ENCODE measurements around the gene OR2W3.

OR2W3 gene

DNA sequence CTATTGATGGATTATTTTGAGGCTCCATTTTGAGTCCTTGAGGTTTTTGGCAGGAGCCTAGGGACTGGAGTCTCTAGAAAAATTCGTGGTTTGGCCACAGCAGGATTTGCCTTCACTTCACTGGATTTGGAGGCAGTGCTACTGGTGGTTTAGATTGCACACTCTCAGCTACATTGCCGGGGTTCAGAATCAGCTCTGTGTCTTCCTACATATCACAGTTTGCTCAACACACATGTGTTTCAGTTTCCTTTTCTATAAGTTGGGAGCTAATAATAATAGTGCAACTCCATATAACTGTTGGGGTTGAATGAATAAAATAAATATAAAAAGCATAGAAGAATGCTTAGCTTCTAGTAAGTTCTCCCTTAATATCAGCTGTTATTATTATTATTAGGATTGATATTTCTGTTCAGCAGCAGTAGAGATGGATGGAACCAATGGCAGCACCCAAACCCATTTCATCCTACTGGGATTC lies at the start of gene OR2W3:
Gene OR2W3, plus strand, starts transcription at position 425 of the 475 bp plus-strand sequence. Its CDS starts 0 bp downstream, at position 425.
- no peak for DNase-seq

DNA sequence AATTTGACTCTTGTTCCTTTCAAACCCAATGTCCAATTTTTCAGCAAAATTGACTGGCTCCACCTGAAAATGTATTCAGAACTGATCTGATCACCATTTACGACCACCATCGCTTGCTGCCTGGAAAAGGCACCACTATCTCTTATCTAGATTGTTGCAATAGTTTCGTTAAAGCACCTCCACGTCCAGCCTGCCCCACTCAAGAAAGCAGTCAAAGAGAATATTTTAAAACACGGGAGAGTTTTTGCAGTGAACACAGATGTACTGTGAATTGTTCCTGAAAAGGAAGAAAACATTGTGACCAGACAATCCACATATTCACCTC lies 49.7 kb upstream of the OR2W3 start:
- no peak for DNase-seq

DNA sequence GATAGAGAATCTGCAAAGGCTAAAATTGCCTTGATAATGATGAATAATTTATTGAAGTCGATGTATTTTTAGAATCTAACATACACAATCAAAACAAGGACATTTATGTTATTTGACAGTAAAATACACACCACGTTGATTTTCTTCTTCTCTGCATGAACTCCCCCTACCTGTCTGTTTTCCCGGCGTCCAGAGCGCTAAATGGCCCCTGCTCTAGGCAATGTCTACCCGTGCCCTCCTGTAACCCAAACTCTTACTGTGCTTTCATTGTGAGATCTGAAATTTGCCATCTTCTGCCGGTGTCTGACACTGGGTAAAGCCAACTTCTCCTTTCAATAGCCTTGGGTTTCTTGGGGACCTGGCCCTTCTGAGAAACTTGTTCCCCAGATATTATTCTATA lies 47.0 kb upstream of the OR2W3 start:
- no peak for DNase-seq

DNA sequence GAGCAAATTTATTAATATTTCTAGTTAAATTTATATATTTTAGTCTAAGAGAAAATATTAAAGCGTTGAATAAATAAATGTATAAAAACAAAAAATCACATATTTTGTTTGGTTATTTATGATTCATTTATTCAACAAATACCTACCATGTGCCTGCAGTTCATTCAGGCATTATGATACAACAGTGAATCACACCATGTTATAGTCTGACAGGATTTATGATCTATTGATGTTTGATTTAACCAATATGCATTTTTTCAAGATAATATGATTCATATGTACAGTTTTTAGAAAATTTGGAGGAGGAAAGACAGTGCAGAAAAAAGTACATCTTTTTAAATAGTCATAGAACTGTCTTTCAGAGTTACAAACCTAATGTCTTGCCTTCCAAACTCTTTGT lies 45.8 kb upstream of the OR2W3 start:
- DNase-seq = no peak

DNA sequence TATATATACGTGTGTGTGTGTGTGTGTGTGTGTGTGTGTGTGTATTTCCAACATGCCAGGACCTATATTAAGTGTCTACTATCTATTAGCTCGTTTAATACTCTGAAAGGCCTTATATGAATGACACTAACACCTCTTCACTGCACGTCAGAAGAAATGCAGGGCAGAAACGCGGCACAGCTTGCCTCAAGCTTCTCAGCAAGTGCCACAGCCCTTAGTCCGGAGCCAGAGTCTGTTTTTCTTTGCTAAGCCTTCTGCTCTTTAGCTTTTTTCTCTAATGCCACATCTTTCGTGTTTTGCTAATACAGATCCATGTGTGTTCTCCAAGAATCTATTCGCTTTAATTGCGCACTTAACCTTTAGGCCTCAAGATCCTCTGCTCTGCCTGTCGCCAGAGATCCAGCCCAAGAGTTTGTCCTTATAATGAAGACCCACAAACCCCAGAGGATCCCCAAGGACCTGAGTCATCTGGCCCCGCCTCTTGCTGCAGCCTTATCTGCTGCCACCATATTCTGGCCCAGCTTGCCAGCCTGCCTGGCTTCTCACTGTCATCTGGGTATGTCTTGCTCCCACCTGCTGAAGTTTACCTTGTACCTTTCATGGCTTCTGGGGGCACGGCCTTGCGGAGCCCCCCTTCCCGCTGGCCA lies 40.4 kb upstream of the OR2W3 start:
- no peak for DNase-seq

DNA sequence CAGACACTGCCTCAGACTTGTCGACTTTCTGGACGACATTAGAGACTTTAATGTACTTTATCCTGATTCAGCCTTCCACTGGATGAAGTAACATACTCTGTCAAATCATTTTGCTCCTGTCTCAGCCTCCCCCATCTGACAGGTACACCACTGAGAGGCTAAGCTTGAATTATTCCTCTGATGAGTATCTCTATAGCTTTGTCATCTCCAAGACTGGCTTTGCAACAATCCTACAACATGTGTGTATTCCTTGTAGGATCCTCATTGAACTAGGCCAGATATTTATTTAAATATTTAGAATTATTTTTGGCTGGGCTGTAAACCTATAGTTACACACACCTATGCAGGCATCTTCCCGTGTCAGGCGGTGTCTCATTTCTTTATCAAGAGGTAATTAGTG lies 39.5 kb upstream of the OR2W3 start:
- no peak for DNase-seq

DNA sequence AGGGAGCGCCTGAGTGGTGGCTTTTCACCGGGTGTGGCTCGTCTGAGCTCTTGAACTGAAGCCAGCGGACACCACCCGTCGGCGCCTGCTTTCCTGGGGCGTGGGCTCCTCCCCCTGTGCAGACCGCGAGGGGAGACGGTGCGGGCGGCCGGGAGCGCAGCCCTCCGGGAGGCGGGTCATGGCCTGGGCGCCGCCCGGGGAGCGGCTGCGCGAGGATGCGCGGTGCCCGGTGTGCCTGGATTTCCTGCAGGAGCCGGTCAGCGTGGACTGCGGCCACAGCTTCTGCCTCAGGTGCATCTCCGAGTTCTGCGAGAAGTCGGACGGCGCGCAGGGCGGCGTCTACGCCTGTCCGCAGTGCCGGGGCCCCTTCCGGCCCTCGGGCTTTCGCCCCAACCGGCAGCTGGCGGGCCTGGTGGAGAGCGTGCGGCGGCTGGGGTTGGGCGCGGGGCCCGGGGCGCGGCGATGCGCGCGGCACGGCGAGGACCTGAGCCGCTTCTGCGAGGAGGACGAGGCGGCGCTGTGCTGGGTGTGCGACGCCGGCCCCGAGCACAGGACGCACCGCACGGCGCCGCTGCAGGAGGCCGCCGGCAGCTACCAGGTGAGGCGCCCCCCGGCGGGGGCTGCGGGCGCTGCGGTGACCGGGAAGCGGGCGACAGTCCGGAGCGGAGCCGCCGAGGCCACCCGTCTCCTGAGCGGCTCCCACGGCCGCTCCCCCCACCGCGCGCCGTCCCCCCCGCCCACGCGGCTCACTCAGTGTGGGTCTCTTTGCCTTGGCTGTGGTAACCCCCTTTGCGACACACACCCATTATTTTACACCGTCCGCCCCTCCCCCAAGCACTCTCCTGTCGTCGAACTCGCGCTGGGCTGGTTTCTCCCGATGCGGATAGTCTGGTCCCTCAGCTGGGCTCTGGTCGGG lies 38.1 kb upstream of the OR2W3 start, which contains the start of gene TRIM58:
Gene TRIM58, plus strand, starts transcription at position 119 of the 916 bp plus-strand sequence. Its CDS starts 60 bp downstream, at position 179.
- DNase-seq = peak; percentile 14

DNA sequence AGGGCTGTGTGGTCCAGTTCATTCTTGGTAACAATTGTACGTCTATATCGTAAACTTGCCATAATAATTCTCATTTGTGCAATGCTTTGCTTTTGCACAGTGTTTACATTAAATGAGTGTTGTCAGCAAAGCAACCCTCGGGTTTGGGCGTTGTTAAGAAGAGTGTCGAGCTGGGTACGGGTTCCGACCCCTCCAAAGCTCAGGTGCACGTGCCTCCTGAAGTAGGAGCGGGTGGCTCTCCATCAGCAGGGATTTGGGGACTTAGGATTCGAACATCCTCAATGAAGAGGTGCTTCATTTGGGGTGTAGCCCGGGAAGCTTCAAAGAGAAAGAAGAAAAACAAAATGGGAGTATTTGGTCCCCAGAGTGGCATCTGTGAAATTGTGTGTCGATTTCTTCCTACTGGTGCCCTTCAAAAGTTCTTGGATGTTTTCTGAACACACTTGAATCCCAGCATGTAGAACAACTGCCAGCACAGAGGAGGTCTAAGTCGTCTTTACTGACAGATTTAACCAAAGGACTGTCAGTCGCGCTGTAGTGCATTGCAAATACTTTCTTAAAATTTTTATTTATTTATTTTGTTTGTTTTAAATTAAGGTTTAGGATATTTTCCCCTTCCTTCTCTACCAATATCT lies 37.3 kb upstream of the OR2W3 start:
- no peak for DNase-seq

DNA sequence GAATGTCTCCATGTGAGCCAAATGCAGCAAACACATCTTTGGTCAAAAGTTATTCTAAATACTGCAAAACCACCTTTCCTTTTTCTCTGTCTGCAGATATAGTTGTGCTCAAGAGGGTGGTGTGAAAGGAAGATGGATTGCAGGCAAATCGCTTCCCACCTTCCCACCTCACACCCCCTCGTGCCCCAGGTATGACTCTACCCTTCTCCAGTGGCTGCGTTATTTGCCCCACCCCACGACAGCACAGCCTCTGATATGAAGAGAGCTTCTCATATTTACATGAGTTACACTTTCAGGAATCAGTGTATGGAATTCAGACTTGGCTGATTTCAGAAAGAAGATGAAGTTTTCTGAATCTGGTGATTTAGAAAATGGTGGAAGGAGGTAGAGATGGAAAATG lies 32.6 kb upstream of the OR2W3 start:
- DNase-seq = no peak

DNA sequence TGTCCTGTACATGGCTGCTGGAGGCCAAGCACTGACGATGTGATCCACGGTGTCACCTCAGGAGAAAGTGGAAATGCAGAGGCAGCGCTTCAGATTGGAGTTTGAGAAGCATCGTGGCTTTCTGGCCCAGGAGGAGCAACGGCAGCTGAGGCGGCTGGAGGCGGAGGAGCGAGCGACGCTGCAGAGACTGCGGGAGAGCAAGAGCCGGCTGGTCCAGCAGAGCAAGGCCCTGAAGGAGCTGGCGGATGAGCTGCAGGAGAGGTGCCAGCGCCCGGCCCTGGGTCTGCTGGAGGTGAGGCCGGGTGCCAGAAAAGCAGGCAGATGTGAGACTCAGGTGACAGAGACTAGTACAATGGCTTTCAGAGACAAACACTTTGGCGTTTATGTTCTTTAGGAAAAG lies 30.7 kb upstream of the OR2W3 start:
- DNase-seq = no peak

DNA sequence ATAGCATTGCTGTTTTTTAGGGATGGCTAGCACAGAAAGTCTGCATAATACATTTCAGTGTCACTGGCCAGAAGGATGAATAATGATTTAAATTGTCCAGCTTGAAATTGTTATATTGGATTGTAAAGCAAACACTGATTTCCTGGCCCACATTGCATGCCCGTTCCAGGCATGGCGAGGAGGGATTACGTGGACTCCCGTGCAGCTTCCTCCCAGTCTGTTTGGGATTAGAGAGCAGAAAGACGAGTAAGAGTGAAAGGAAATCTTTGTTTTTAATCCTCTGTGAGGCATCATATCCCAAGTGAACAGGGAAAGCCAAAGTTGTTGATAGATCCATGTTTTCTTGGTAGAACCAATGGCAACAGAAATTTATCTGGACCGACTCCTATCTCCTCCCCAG lies 30.0 kb upstream of the OR2W3 start:
- DNase-seq = no peak

DNA sequence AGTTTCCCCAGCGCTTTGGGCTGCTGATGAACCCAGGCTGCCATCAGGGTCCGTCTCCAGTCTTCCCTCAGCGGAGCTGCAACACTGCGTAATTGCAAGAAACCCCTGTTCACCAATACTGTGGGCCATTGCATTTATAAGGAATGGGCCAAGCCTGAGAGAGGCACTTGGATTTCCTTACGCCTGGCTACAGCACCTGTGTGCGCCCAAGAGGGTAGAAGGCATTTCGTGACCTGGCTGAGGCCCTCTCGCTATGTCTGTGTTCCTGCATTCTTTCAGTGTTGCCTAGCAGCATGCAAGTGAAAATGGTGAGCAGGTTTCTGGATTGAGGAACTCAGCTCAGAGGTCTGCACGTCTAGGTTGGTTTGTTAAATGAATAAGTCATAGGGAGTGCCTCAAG lies 12.0 kb upstream of the OR2W3 start:
- DNase-seq = no peak

DNA sequence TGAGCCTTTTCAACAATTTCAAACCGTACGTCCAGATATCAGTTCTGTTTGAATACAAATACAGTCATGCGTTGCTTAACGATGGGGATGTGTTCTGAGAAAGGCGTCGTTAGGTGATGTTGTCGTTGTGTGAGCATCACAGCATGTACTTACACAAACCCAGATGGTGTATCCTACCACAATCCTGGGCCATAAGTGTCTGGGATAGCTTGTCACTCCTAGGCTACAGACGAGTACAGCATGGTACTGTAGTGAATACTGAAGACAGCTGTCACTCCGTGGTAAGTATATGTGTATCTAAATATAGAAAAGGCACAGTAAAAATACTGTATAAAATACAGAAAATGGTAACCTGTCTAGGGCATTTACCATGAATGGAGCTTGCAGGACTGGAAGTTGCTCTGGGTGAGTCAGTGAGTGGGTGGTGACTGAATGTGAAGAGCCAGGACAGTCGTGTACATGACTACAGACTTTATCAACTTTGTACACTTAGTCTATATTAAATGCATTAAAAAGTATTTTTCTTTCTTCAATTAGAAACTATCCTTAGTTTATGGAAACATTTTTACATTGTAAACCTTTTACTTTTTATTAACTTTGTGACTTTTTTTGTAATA lies 10.5 kb upstream of the OR2W3 start:
- peak; percentile 15 for DNase-seq

DNA sequence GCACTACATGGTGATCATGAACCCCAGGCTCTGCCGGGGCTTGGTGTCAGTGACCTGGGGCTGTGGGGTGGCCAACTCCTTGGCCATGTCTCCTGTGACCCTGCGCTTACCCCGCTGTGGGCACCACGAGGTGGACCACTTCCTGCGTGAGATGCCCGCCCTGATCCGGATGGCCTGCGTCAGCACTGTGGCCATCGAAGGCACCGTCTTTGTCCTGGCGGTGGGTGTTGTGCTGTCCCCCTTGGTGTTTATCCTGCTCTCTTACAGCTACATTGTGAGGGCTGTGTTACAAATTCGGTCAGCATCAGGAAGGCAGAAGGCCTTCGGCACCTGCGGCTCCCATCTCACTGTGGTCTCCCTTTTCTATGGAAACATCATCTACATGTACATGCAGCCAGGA lies 589 bp downstream of the OR2W3 start:
- no peak for DNase-seq

DNA sequence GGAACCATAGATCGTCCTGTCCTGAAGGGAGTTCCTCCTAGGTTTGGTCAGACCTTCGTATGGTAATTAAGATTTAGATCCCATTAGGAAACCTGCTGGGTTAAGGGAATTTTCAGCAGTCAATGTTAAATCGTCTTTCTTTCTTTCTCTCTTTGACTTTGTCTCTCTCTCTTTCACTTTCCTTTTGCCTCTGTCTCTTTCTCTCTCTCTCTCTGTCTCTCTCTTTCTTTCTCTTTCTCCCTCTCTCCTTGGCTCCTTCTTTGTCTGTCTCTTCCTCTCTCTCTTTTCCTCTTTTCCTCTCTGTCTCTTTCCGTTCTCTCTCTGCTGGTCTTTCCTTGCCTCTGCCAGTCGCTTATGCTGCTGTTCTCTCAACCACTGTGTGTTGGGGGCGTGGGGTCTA lies 8.7 kb downstream of the OR2W3 start:
- DNase-seq = no peak

DNA sequence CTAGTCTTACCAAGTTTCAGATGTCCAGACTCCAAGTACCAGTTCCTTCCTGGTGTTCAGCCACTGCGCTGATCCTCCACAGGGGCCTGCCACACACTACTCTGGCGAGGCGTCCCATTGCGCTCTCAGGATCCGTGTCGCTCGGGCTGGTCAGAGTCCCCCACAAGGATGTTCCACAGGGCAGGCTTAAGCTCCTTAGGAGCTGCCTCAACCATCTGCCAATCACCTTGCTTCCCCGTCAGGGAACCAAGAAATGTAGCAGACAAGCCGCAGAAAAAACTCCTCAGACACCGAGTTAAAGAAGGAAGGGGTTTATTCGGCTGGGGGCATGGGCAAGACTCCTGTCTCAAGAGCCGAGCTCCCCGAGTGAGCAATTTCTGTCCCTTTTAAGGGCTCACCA lies 9.8 kb downstream of the OR2W3 start:
- no peak for DNase-seq

DNA sequence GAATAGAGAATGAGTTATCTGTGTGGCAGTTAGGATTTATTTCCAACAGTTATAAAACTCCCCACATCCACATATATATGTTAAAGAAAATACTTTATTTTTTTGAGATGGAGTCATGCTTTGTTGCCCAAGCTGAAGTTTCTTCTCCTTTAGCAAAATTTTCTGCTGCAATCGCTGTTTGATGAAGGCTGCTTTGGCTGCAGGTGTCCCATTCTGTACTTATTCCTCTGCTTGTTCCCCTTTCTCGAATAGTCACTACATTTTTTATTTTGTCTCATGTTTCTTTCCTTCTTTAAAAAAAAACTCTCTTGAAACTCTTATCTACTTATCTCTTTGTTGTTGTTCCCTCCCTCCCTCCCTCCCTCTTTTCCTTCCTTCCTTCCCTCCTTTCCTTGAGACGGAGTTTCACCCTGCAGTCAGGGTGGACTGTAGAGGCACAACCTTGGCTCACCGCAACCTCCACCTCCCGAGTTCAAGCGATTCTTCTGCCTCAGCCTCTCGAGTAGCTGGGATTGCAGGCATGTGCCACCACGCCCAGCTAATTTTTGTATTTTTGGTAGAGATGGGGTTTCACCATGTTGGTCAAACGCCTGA lies 10.6 kb downstream of the OR2W3 start:
- no peak for DNase-seq

DNA sequence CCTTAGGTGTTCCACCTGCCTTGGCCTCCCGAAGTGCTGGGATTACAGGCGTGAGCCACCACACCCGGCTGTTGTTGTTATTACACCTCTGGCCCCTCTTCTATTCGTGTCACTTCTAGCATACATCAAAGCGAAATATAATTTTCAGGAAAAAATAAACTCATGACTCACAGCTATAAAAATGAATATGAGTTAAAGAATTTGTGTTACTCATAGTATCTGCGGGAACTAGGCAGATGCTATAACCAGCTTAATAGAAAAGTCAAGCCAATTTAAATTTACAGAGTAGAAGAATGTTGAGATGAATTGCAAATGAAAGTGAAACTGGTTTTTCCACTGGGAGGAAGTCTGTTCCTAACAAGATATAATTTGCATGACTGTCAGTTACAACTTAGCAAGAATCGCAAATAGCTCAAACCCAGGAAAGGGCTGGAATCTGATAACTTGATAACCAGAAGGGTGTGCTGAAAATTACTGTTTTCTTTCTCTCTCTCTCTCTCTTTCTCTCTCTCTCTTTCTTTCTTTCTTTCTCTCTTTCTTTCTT lies 11.2 kb downstream of the OR2W3 start:
- peak; percentile 80 for DNase-seq

DNA sequence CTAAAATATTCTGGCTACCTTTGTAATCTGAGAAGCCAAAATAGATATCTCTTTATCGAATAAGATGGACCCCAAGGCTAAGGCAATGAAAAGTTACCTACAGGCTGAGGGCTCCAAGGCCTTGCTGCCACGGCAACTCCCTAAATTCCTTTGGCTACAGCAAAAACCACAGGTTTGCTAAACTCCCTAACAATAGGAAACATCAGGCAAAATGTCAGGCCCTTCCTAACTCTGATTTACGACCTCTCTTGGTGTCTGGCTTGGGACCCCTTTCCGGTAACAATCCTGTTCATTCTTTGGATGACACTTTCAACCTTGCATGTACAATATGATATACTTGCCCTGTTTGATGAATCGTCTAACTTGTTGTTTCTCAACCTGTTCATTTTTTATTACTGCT lies 13.4 kb downstream of the OR2W3 start:
- DNase-seq = no peak

DNA sequence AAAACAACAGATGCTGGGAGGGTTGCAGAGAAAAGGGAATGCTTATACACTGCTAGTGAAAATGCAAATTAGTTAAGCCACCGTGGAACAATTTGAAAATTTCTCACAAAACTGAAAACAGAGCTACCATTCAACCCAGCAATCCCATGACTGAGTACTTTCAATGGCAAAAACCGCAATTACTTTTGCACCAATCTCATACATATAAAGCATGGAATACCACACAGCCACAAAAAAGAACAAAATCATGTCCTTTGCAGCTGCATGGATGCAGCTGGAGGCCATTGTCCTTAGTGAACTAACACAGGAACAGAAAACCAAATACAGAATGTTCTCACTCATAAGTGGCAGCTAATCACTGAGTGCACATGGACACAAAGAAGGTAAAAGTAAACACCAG lies 18.4 kb downstream of the OR2W3 start:
- no peak for DNase-seq

DNA sequence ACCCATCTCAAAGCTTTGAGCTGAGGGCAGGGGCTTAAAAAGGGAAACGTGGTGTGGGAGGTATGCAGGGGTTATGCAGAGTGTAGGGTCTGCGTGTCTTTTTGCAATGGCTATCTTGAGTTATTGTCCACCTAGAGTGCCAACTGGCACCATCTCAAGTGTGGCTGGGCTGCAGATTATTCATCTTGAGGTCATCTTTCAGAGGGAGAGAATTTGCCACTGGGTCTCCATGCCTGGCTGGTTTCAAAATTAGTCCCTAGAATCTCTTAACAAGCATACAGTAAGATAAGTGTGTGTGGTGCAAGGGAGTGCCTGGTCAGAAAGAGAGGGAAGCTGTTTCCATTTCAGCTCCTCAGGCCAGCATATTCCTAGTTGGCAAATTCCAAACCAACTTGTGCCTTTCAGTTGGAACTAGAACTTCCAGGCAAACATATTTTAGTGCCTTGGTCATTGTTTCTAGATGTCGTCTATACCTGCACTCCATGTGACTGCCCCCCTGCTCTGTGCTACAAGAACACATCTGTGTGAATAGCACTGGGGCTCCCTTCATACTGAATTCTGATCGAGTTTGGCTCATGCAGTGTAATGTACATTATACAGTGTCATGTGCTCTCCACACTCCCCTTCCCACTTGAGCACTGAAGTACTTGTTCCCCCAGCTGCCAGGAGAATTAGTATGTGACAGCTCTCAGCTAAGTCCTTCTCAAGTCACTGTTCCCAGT lies 19.7 kb downstream of the OR2W3 start:
- no peak for DNase-seq

DNA sequence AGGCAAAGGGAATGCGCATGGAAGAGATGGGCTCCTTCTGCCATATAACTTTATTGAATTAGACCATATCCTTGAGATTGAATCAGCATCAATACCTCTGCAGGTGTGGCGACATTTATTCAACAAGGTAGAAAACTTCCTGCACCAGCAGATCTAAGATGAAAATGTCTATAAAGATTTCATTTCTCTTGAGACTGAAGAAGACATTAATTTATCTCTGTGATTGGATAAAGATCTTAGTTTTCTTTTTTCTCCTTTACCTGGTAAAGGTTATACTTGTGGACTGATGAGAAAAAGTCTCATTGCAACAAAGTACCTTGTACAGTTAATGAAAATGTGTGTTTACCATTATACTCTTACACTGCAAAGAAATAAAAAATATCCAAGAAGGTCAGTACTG lies 24.6 kb downstream of the OR2W3 start, which contains the start of gene OR2T8:
Gene OR2T8, plus strand, starts transcription at position 301 of the 400 bp plus-strand sequence. CDS start 766 bp downstream, outside the sequence.
- DNase-seq = no peak

All from inflammatory macrophage treated with lipopolysaccharide for 4 hours (primary cell).